ENCODE measurements around the gene ANAPC1.
"Not testable (repeated sequence)": the region's sequence is repeated elsewhere in the genome, so short reads cannot be mapped to it uniquely, and the experiment has no call there.

Gene ANAPC1

DNA sequence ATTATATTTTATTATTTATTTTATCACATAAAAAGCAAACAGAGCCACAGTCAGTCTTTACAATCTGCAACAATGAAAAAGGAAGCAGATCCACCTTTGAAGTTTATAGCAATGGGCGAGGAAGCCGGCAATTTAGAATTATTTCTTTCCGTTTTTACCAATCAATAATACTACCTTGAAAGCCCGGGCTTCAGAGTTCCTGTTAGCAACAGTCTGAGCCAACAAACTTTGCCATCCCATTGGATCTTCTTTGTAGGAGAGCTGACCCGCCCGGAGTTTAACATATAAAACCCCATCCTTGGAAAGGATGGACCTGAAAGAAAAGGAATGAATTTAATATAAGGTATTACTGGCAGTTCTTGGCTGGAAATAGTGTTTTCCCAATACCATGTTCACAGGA is 101.8 kb downstream of the ANAPC1 start:
- DNase-seq: not testable (repeated sequence)

DNA sequence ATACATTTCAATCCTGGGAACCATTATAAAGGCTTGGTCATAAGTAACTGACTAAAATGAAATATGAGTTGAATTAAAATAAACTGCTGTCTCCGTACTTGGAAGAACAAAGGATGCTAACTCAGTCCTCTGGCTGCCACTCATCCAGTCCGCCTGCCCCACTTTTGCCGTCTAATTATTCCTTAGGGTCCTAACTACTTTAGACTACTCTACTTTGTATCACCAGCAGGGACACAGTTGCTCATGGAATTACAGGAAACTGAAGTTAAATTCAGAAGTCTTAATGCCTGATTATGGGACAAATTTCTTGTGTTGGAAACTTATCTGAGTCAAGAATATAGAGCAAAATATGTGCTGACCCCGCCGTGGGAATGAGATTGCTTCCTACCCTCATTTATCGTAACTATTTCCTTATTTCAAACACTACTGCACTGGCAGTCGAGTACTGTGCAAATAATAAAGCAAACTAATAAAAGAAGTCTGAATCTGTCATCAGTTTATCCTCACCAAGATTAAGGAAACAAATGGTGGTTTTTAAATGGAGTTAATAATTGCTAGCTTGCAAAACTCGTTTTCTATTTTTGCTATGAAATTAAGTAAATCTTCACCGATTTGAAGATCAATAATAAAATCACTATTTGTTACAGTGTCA is 102.4 kb downstream of the ANAPC1 start:
- not testable (repeated sequence) for DNase-seq

DNA sequence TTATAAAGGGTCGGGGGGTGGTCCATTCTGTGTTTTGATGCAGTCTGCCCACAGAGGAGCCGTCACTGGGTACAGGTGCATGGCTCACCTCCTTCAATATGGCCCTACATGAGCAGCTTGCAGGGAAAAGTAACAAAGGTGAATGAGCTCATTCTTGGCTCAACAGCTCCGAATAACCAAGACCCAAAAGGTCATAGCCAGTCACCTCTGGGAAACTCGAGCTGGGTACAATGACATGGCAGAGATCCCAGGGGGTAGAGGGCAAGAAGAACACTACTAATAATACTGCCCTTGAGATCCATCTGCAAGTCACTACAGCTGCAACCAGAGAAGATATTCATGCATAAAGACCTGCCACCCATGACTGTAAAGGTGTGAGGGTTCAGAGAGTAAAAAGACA is 106.8 kb downstream of the ANAPC1 start:
- not testable (repeated sequence) for DNase-seq

DNA sequence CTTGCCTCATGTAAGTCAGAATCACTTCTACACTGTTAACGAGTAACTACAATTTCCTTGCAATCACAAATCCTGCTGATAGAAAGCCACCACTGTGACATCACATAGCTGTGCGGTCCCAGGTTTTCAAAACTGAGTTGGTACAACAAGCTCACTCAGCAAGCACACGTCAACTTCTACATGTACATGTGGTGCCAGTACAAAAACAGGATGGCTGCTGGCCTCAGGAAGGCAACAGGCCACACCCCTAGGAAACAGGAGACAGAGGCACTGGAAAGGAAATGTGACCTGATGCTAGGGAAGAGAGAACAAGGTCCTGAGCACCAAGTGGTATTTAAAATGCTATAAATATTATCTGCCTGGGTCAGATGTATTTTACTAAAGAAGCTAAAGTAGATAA is 107.7 kb downstream of the ANAPC1 start:
- not testable (repeated sequence) for DNase-seq

DNA sequence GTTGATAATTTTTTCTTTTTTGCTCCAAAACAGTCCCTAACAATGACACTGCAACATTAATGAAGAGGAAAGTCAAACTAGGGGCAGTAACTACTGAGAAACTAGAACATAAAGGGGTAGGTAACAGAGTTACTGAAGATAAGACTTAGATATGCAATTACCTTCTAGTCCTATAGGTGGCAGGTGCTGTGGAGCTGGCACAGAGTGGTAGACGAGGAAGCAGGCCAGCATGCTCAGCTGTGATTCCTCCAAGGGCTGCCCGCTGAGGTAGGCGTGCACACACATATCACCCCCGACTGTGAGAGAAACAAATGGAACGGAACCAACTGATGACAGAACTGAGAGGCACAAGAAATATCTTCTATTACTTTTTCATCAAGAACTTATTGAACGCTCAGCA is 111.8 kb downstream of the ANAPC1 start:
- not testable (repeated sequence) for DNase-seq

DNA sequence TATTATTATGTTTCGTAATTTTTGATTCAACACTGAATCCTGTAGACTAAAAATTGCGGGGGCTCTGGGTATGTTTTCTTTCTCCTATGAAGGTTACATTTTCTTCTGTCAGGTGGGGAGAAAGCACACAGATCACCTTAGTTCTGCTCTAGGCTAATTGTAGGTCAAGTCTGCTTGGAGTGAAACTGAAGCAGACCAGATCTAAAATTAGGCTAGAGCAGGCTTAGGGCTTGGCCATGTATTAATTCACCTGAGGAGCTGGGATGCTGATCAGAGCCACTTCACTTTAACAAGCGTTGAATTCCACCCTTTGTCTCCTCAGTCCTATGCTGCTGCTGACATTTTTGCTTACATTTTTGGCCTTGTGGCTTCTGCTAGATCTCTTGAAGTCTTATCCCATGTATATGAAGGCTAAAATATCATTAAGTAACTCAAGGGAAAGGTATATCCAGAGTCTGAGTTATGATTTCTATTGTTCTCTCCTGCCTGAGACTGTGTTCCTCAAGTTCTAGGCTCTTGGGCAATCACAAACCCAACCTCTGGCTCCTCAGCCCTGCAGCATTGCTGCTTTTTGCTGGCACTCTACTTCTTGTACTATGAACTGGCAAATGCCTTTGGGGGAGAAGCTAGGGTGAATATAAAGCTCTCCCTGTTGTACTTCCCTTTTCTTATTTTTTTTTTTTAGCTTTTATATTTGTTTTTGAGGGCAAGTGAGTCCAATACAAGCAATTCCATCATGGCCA is 112.9 kb downstream of the ANAPC1 start:
- DNase-seq: not testable (repeated sequence)

DNA sequence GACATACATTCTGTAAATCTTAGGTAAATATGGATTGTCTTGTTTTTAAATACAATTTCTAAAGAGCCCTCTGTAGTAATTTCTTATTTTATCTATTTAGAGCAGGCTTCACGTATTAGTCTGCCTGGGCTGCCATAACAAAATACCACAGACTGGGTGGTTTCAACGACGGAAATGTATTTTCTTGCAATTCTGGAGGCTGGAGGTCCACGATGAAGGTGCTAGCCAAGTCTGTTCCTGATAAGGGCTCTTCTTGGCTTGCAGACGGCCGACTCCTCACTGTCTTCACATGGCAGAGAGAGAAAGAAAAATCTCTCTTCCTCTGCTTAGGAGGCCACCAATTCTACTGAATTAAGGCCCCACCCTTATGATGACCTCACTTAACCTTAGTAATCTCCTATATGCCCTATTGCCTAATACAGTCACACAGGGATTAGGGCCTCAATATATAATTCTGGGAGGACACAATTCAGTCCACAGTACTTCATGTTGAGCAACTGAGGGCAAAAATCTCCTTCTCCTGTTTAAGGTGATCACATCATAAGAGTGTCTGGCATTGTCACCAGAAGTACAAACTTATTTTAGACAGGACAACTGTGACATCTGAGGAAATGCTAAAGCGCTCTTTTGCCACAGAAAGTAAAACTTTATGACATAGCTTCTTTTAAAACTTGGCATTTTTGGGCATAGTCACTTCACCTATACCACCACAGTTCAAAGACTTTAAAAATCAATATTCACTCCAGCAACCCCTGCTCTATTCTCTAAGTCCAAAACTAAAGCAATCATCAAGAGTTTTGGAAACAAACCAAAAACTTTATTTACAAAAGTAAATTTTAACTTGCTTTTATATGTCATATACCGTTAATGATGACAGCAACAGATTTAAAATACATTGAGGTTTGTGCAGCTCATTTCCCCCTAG is 115.5 kb downstream of the ANAPC1 start:
- not testable (repeated sequence) for DNase-seq

DNA sequence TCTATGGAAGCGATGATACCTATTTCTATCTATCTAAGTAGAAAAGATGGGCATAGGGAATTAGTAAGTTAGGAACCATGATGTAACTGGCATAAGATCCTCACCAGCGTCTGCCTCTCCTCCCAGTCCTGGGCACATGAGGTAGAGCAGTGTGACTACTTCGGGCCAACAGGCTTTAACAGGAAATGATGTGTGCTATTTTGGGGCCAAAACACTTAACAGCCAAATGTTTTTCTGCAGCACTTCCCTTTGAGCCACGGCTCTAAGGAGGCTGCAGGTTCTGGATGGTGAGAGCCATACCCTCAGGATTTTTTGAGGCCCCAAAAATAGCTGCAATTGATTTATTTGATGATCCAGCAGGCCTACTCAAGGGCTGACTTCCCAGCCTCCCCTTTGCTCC is 116.9 kb downstream of the ANAPC1 start:
- DNase-seq: not testable (repeated sequence)

DNA sequence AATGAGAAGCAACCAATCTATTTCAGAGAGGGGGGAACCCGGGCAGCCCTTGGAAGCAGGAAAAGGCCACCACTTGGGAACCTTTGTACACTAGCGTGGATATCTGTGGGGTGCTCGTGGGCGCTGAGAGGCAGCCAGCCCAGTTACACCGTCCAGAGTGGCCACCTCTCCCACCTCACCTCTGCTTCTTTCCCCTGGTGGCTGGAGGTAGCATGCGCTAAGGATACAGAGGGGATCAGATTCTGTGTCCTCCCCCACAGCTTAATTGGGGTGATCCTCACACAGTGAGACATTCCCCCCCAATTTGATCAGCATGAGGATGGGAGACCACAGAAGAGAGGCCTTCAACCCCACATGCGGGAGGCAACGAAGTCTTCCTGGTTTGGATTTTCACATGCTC is 117.7 kb downstream of the ANAPC1 start:
- not testable (repeated sequence) for DNase-seq

DNA sequence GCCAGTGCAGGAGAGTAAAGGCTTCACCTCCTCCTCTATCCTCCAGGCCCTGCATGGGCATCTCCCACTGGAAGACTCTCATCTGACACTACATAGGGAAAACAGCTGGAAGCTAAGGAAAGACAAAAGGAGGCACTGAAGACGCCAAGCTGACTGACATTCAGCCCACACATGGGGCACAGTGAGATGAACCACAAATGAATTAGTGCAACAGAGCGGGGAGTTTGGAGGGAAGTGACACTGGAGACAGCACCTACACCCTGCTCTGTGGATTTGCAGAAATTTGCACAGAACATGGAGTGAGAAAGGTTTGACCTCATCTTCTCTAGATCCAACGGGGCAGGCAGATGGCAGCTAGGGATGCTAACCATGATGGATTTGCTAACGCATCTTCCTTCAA is 119.8 kb downstream of the ANAPC1 start:
- not testable (repeated sequence) for DNase-seq

DNA sequence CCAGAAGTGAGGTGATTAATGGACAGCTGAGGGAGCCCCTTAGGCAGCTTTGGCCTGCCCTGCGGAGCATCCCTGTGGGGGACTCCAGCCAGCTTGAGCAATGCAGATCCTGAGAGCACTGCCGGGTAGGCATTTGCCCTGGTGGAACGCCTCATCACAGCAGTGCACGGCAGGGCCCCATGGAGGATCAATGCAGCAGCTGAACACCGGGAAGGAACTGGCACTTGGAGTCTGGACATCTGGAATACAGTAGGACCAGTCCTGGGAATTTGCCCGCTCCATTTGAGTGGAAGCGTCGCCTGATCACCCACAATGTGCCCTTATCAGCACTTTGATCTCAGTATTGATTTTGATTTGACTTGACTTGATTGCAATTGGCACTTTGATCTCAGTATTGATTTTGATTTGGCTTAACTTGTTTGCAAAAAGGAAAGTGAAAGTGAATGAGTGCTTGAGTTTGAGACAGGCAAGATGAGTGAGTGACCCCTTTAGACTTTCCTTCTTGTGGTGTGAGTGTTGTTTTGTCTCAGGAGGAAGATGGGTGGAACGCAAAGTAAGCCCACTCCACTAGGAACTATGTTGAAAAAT is 123.2 kb downstream of the ANAPC1 start:
- not testable (repeated sequence) for DNase-seq

DNA sequence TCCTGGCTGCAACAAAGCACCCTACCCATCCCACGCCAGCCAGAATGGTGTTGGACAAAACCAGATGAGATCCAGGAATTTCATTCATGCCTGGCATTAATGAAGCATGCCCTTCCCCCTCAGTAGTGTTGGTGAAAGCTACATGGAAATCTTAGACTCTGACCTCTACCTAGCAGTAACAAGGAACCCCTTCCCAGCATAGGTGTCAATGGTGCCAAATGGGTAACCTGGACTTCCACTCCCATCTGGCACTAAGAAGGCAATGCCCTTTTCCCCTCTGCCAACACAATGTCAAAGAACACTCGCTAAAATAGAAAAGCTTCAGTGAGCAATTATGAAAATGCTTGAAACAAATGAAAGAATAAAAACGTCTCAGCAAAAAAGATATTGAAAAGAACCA is 131.5 kb downstream of the ANAPC1 start:
- not testable (repeated sequence) for DNase-seq

DNA sequence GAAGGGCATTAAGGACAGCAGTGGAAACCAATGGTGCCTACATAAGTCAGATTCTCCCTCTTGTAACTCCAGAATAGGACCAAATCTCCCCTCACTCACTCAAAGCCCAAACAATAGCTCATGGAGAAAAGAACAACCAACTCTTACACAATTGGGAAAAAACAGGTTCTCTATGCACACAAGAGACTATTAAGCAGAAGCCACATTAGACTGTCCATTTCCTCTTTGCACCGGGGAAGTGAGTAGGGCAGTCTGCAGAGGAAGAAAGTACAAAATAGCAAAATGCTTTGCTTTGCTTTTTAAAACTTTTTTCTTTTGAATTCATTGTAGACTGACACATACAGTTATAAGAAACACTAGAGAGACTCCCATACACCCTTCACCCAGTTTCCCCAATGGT is 133.4 kb downstream of the ANAPC1 start:
- not testable (repeated sequence) for DNase-seq

DNA sequence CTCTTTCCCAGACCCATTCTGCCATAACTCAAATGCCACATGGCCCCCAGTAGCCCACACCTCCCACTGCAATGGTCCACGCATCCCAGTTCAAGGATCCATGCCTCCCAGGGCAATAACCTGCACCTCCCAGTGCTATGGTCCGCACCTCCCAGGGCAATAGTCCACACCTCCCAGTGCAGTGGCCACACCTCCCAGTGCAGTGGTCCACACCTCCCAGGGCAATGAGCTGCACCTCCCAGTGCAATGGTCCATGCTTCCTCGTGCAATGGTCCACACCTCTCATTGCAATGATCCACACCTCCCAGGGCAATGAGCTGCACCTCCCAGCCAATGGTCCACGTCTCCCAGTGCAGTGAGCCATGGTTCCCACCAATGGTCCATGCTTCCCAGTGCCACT is 135.6 kb downstream of the ANAPC1 start:
- not testable (repeated sequence) for DNase-seq

DNA sequence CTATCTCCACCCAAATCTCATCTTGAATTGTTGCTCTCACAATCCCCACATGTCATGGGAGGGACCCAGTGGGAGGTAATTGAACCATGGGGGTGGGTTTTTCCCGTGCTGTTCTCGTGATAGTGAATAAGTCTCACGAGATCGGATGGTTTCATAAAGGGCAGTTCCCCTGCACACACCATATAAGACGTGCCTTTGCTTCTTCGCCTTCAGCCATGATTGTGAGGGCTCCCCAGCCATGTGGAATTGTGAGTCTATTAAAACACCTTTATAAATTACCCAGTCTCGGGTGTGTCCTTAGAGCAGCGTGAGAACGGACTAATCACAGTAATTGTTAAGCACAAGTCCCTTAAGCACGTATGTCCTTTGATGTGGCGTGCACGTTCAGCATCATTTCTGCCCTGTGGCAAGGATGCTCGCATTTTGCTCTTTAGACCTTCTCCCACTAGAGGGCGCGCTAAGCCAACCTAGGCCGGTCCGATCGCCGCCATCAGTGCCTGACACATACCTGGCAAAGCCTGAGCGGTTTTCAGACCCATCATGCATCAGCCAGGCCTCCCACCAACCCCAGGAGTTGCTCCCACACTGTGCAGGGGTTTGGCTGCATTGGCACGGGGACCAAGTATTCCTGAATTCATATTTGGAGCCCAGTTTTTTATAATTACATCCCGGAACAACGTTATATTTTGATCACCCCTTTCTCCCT is 136.4 kb downstream of the ANAPC1 start:
- DNase-seq: not testable (repeated sequence)

DNA sequence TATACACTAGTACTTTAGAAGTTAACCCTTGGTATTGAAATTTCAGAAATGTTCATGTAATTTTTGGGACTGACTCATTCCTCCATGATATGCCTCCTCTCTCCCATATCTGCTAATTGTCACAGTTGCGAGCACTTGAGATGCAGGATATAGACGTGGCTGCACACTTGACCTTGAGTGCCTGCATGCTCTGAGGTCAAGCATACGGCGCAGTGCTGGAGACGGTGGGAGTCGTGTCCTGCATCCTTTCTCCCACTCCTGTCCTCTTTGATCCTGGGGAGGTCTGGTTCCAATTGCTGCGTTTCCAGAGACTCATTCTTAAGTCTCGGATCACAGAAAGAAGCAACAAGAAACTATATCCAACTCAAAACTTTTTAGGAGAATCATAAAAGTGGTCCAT is 139.2 kb downstream of the ANAPC1 start:
- DNase-seq: not testable (repeated sequence)

DNA sequence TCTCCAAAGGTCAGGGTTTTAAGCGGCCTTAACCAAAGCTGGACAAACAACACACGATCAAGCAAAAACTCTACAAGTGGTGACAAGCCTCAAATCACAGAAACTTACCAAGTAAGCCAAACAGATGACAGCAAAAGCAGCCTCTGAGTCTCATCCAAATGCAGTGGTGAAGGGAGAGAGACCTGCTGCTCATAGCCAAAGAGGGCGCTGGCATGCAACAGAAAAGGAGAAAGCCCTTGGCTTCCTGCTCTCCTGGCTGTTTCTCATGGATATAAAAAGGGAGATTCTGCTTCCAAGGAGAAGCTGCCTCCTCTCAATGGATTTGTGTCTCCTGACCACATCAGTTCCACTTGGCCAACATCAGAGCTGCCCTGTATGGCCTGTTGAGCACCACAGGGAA is 142.5 kb downstream of the ANAPC1 start:
- DNase-seq: not testable (repeated sequence)

DNA sequence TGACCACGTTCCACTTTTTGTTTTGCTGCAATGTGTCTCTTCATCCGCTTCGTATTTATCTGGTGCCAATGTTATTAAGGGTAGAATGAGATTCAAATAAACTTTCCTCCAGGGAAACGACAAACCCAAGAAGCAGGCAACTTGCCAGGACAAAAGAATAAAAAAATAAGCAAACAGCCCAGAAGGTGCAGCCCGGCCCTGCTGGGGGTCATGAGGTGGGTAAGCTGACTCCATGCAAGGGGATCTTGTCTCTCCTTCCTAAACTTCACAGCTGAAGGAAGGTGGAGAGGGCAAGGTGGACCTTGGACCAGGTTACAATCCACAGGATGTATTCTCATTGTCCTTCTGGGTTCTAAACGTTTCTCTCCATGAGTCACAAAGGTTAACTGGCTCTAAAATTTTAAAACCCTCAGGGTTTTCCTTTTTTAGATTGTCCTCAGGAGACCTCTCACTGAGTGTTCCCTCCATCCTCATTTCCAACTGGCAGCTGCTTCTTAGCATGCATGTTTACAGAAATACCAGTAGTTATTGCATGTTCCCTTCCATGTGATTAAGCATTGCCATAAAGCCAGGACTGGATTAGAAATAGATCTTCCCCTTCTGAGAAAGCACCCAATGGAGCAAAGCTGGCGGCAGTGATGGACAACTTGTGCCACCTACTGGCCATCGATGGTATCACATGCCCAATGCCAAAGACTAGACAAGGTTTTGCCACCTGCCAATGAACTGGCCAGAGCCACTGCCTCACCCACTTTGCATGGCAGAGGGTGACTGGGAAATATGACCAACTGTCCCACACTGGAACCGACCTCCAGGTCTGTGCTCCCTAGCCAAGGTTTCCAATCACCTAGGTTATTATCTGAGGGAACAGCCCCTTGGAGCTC is 147.9 kb downstream of the ANAPC1 start:
- not testable (repeated sequence) for DNase-seq

DNA sequence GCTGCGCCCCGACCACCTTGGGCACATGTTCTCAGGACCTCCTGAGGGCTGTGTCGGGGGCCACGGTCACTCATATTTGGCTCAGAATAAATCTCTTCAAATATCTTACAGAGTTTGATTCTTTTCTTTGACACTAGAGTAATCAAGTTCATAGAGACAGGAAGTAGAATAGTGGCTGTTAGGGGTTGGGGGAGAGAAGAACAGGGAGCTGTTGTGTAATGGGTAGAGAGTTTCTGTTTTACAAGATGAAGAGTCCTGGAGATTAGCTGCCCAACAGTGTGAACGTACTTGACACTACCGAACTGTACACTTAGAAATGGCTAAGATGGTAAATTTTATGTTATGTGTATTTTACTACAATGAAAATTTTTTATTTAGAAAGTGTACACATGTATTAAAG is 148.6 kb downstream of the ANAPC1 start:
- DNase-seq: not testable (repeated sequence)

DNA sequence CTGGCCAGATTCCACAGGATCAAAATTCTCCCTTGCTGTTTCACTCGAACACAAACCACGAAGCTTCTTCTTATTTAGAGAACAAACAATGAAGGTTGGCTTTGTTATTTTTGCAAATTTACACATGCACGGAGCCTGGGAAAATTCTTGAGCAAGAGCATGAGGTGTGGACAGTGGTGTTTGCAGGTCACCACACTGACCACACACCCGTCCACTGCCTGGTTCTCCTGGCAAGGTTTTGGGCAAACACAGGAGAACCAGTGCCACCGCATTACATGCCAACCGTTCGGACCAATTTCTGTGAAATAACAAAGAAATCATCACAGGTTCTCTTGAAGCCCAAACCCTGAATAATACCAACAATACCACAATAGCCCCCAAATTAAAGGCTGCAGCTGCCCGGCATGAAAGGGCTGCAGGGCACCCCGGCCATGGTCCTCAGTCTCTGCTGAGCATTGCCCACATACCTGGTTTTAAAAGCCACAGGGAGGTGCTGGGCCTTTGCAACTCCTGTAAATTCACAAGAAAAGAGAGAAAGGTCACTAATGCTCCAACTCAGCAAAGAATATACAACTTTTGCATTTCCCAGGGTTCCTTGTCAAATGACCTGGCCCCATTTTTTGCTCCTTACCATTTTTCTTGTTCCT is 154.1 kb downstream of the ANAPC1 start:
- not testable (repeated sequence) for DNase-seq
